Stomach (tissue), 9 donors: ENCODE results near the gene RICTOR. TPM values are rescaled to one million over a fixed set of nuclear protein-coding genes. Genes with fewer than 3 reads are reported as not detected.

ENCODE experiments used
- DNase-seq, 2 donors: peaks; one replicate each; pipeline versions ENCODE4 v3.0.0 to v3.0.0-alpha.2; 2013 to 2019
- H3K27ac ChIP-seq, 5 donors: fragments of 200-600 bp in 4 of 5; sonication (generic) in 4 of 5; one replicate each; pipeline ENCODE4 v1.5.1; 2013 to 2019; ENCODE audit warnings: mild to moderate bottlenecking in 1 of 5, moderate library complexity in 1 of 5
- H3K27me3 ChIP-seq, 3 donors: fragments of 200-600 bp; sonication (generic); one replicate each; pipeline ENCODE4 v1.5.1; 2017 to 2019; ENCODE audit warnings: mixed run types in 1 of 3
- H3K36me3 ChIP-seq, 4 donors: fragments of 200-600 bp; sonication (generic); 1 replicate in 3 of 4; 2 replicates in 1 of 4; pipeline ENCODE4 v1.5.1; 2016 to 2019
- H3K4me1 ChIP-seq, 4 donors: fragments of 200-600 bp; sonication (generic); one replicate each; pipeline ENCODE4 v1.5.1; 2016 to 2019
- H3K4me3 ChIP-seq, 4 donors: fragments of 200-600 bp; sonication (generic) in 3 of 4; one replicate each; pipeline ENCODE4 v1.5.1; 2016 to 2019; ENCODE audit warnings: mild to moderate bottlenecking in 1 of 4
- H3K9me3 ChIP-seq, 4 donors: fragments of 200-600 bp; sonication (generic); one replicate each; pipeline ENCODE4 v1.5.1; 2016 to 2019
- CTCF ChIP-seq, 7 experiments: fragments of 450-650 bp in 4 of 7; fragments of 200-600 bp in 3 of 7; sonication (generic) in 3 of 7; IDR thresholded peaks; one replicate each; pipeline ENCODE4 v1.5.1; 2016 to 2019; ENCODE audit warnings: antibody characterized with exemption in 7 of 7, control low read depth in 2 of 7, mild to moderate bottlenecking in 1 of 7
- EP300 ChIP-seq: sonication (generic); formaldehyde crosslinking; IDR thresholded peaks from one replicate; pipeline ENCODE4 v1.6.1; 2017; ENCODE audit warnings: antibody characterized with exemption
- POLR2A ChIP-seq, 4 donors: fragments of 450-650 bp; IDR thresholded peaks; one replicate each; pipeline ENCODE4 v1.6.1; 2016; ENCODE audit warnings: antibody characterized with exemption in 4 of 4, control low read depth in 2 of 4, mild to moderate bottlenecking in 1 of 4, moderate library complexity in 1 of 4
- POLR2AphosphoS5 ChIP-seq, 3 donors: sonication (generic); formaldehyde crosslinking; IDR thresholded peaks; one replicate each; pipeline ENCODE4 v1.6.1; 2016; ENCODE audit warnings: antibody characterized with exemption in 3 of 3
- WGBS, 5 donors: extraction: QIAGEN DNeasy Blood & Tissue Kit in 3 of 5; methylation state at CpG; one replicate each; pipeline versions ENCODE4 v1.1.5 to v1.1.7; 2013 to 2018; 5-methylcytosine and 5-hydroxymethylcytosine counted together
- intact Hi-C: fragments of 100-400 bp; cut with DNase I; formaldehyde crosslinking; loops from one replicate; pipeline ENCODE4 v1.15.1; 2023; ENCODE audit warnings: low total_unique reads
- polyA plus RNA-seq, 3 donors: library from polyadenylated mRNA; stranded (reverse); fragments of 200-250 nt; gene quantifications; one replicate each; pipeline ENCODE4 v1.2.3, GENCODE V29; 2013
- total RNA-seq, 5 donors: library from RNA; depleted of rRNA; stranded (reverse); fragments of >200 nt; gene quantifications; one replicate each; pipeline versions ENCODE4 v1.1.0 to v1.2.3, GENCODE V29; 2014 to 2016
- donor health status: healthy with polysubstance abuse.
- donor health status: Bipolar disorder and iron deficiency.
- donor health status: healthy.

Gene RICTOR
- total and polyA plus RNA-seq, 8 donors = 2.3 to 125 (median 23.8) TPM

GRCh38 chr5:39100851-39101396 is 26.7 kb upstream of the RICTOR start:
- WGBS, 5 donors = 65 to 80% (median 71%) methylated on average over 7 of the region's 7 CpGs
- Histone ChIP-seq H3K27ac (no peak overlapping the region), H3K36me3 (no peaks in the 10 kb centered on the region), H3K9me3 (no peaks in the 10 kb centered on the region), H3K27me3 (no peaks in the 10 kb centered on the region), H3K4me1 (no peaks in the 10 kb centered on the region), H3K4me3 (no peak overlapping the region)
- no peak for TF ChIP-seq EP300
- no peak for TF ChIP-seq CTCF (IDR thresholded peaks at IDR 0.05)
- TF ChIP-seq POLR2AphosphoS5 (IDR thresholded peaks at IDR 0.05) = no peak
- no peak for TF ChIP-seq POLR2A (IDR thresholded peaks at IDR 0.05)
- intact Hi-C loops = no loop called here
- DNase-seq = no peak

GRCh38 chr5:39100301-39100850 is 26.2 kb upstream of the RICTOR start:
- Histone ChIP-seq H3K27me3 (no peaks in the 10 kb centered on the region), H3K4me3 (no peak overlapping the region), H3K9me3 (no peaks in the 10 kb centered on the region), H3K36me3 (no peaks in the 10 kb centered on the region), H3K27ac (no peak overlapping the region), H3K4me1 (no peaks in the 10 kb centered on the region)
- DNase-seq = no peak
- WGBS, 5 donors = 82 to 90% (median 87%) methylated on average over 6 of the region's 6 CpGs
- intact Hi-C loops = no loop called here
- no peak for TF ChIP-seq EP300
- TF ChIP-seq POLR2AphosphoS5 (IDR thresholded peaks at IDR 0.05) = no peak
- TF ChIP-seq CTCF (IDR thresholded peaks at IDR 0.05) = no peak
- TF ChIP-seq POLR2A (IDR thresholded peaks at IDR 0.05) = no peak

GRCh38 chr5:39099831-39100230 is 25.6 kb upstream of the RICTOR start:
- Histone ChIP-seq H3K27me3 (no peaks in the 10 kb centered on the region), H3K4me3 (no peak overlapping the region), H3K27ac (no peak overlapping the region), H3K4me1 (no peaks in the 10 kb centered on the region), H3K9me3 (no peaks in the 10 kb centered on the region), H3K36me3 (no peaks in the 10 kb centered on the region)
- intact Hi-C loops = no loop called here
- TF ChIP-seq POLR2AphosphoS5 (IDR thresholded peaks at IDR 0.05) = no peak
- TF ChIP-seq CTCF (IDR thresholded peaks at IDR 0.05) = no peak
- TF ChIP-seq POLR2A (IDR thresholded peaks at IDR 0.05) = no peak
- no peak for TF ChIP-seq EP300
- DNase-seq = no peak

GRCh38 chr5:39093352-39093751 is 19.2 kb upstream of the RICTOR start:
- 24 to 40% (median 30%) methylated on average over 1 of the region's 1 CpG for WGBS, 5 donors
- no peak for TF ChIP-seq POLR2AphosphoS5 (IDR thresholded peaks at IDR 0.05)
- no peak for TF ChIP-seq EP300
- no peak for TF ChIP-seq CTCF (IDR thresholded peaks at IDR 0.05)
- no peak for TF ChIP-seq POLR2A (IDR thresholded peaks at IDR 0.05)
- Histone ChIP-seq H3K27ac (no peak overlapping the region), H3K27me3 (no peaks in the 10 kb centered on the region), H3K4me1 (no peaks in the 10 kb centered on the region), H3K36me3 (no peaks in the 10 kb centered on the region), H3K4me3 (no peak overlapping the region), H3K9me3 (peaks cover 0 to 6% (median 0%) of the 10 kb centered on the region in 4 donors)
- intact Hi-C loops = no loop called here
- DNase-seq = no peak
